GM23248 (cell line): ENCODE results near the gene C11orf71. TPM values are rescaled to one million over a fixed set of nuclear protein-coding genes. Genes with fewer than 3 reads are reported as not detected.

Experiments
- DNase-seq: peaks from one replicate; pipeline ENCODE4 v3.0.0-alpha.2; 2015
- H2AFZ ChIP-seq: fragments of 200-600 bp; sonication (generic); 2 replicates; pipeline ENCODE4 v1.6.1; 2016; ENCODE audit warnings: antibody characterized with exemption
- H3F3A ChIP-seq: fragments of 200-600 bp; sonication (generic); 2 replicates; pipeline ENCODE4 v1.6.1; 2016; ENCODE audit warnings: mild to moderate bottlenecking, antibody characterized with exemption, mixed run types; ENCODE audit not compliant: insufficient read depth
- H3K27ac ChIP-seq: fragments of 200-600 bp; sonication (generic); 2 replicates; pipeline ENCODE4 v1.5.1; 2016; ENCODE audit warnings: mild to moderate bottlenecking
- H3K27me3 ChIP-seq: fragments of 200-600 bp; sonication (generic); replicated peaks from 2 replicates; pipeline ENCODE4 v1.6.1; 2016; ENCODE audit warnings: mild to moderate bottlenecking; ENCODE audit not compliant: insufficient read depth
- H3K36me3 ChIP-seq: fragments of 200-600 bp; sonication (generic); 2 replicates; pipeline ENCODE4 v1.6.1; 2016; ENCODE audit warnings: low read depth, mild to moderate bottlenecking
- H3K4me1 ChIP-seq: fragments of 200-600 bp; sonication (generic); 2 replicates; pipeline ENCODE4 v1.6.1; 2016; ENCODE audit warnings: mild to moderate bottlenecking; ENCODE audit not compliant: insufficient read depth
- H3K4me2 ChIP-seq: fragments of 200-600 bp; sonication (generic); one replicate; pipeline ENCODE4 v1.6.1; 2016; ENCODE audit warnings: mild to moderate bottlenecking; ENCODE audit not compliant: unreplicated experiment
- H3K4me3 ChIP-seq: fragments of 200-600 bp; sonication (generic); 2 replicates; pipeline ENCODE4 v1.5.1; 2016; ENCODE audit warnings: mild to moderate bottlenecking
- H3K79me2 ChIP-seq: fragments of 200-600 bp; sonication (generic); 2 replicates; pipeline ENCODE4 v1.6.1; 2016; ENCODE audit warnings: mild to moderate bottlenecking; ENCODE audit not compliant: insufficient read depth
- H3K9ac ChIP-seq: fragments of 200-600 bp; sonication (generic); 2 replicates; pipeline ENCODE4 v1.6.1; 2016; ENCODE audit warnings: mild to moderate bottlenecking
- H3K9me2 ChIP-seq: fragments of 200-600 bp; sonication (generic); 2 replicates; pipeline ENCODE4 v1.6.1; 2016; ENCODE audit warnings: mixed run types, mild to moderate bottlenecking, moderate library complexity; ENCODE audit not compliant: insufficient read depth
- H3K9me3 ChIP-seq: fragments of 200-600 bp; sonication (generic); one replicate; pipeline ENCODE4 v1.6.1; 2017; ENCODE audit warnings: low read depth
- H4K20me1 ChIP-seq: fragments of 200-600 bp; sonication (generic); 2 replicates; pipeline ENCODE4 v1.6.0; 2016; ENCODE audit not compliant: insufficient read depth
- EZH2 ChIP-seq: fragments of 200-600 bp; sonication (generic); IDR thresholded peaks from 2 replicates; pipeline ENCODE4 v1.6.1; 2018; ENCODE audit warnings: antibody characterized with exemption, mild to moderate bottlenecking; ENCODE audit not compliant: insufficient read depth, poor library complexity, severe bottlenecking
- EZH2phosphoT487 ChIP-seq: fragments of 200-600 bp; sonication (generic); IDR thresholded peaks from 2 replicates; pipeline ENCODE4 v1.6.1; 2018; ENCODE audit warnings: antibody characterized with exemption, moderate library complexity, mild to moderate bottlenecking, low read depth; ENCODE audit not compliant: insufficient read depth
- WGBS, 2 experiments: methylation state at CpG; one replicate each; pipeline ENCODE4 v1.1.6; 2015 to 2017; ENCODE audit warnings: low lambda C conversion rate in 2 of 2, low coverage in 1 of 2; ENCODE audit errors: missing lambda C conversion rate in 2 of 2; 5-methylcytosine and 5-hydroxymethylcytosine counted together
- in situ Hi-C: fragments of 300-500 bp; cut with MboI; formaldehyde crosslinking; loops from 2 replicates; pipeline ENCODE4 v1.15.0; 2020
- polyA plus RNA-seq: library from polyadenylated mRNA; unstranded; fragments of >200 nt; fragmentation: Nextera tagmentation; extraction: Ambion mirVana; gene quantifications from 2 replicates; pipeline ENCODE4 v1.2.1, GENCODE V29; 2016
- total RNA-seq: library from RNA; depleted of rRNA; stranded (reverse); fragments of >200 nt; shearing (Covaris generic); gene quantifications from 2 replicates; pipeline ENCODE4 v1.2.3, GENCODE V29; 2014

The C11orf71 gene
- total and polyA plus RNA-seq, 2 experiments from 2014 or later, result 1.8 to 4.8 TPM

- 0 out of 2 replicates have a peak, but pooled peaks cover 7% of the 10 kb centered on the region for H3F3A ChIP-seq
- no peaks in the 10 kb centered on the region for H3K27me3 ChIP-seq
- peaks cover 9% of the 10 kb centered on the region; the same call in 1 of the 2 replicates for H3K36me3 ChIP-seq
- H3K9me2 ChIP-seq, result no peaks in the 10 kb centered on the region
- WGBS, 2 experiments, result 74 to 79% methylated on average over 4 of the region's 4 CpGs
- no peak overlapping the region for H3K9ac ChIP-seq
- DNase-seq, result no peak
- H3K4me1 ChIP-seq, result peaks cover 35% of the 10 kb centered on the region
- H3K9me3 ChIP-seq, result no peaks in the 10 kb centered on the region
- TF ChIP-seq EZH2phosphoT487 (no peak), EZH2 (no peak)
- in situ Hi-C loops, result no loop called here
- H3K4me3 ChIP-seq, result peak overlapping the region; percentile 94
- peaks cover 46% of the 10 kb centered on the region for H3K79me2 ChIP-seq
- H2AFZ ChIP-seq, result no peak overlapping the region
- no peaks in the 10 kb centered on the region for H4K20me1 ChIP-seq
- no peak overlapping the region for H3K27ac ChIP-seq
- peak overlapping the region; percentile 95 for H3K4me2 ChIP-seq
Measured at GRCh38 chr11:114398303-114398920, 1.9 kb downstream of the C11orf71 start.

GRCh38 chr11:114397349-114397982, 2.8 kb downstream of the C11orf71 start:
- in situ Hi-C loops, result no loop called here
- H3K9me3 ChIP-seq, result no peaks in the 10 kb centered on the region
- H3K27me3 ChIP-seq, result no peaks in the 10 kb centered on the region
- peaks cover 37% of the 10 kb centered on the region for H3K4me1 ChIP-seq
- H4K20me1 ChIP-seq, result no peaks in the 10 kb centered on the region
- peaks cover 36% of the 10 kb centered on the region for H3K79me2 ChIP-seq
- 92 to 98% methylated on average over 2 of the region's 2 CpGs for WGBS, 2 experiments
- H3K27ac ChIP-seq, result no peak overlapping the region
- H3K9me2 ChIP-seq, result no peaks in the 10 kb centered on the region
- DNase-seq, result no peak
- H3K4me3 ChIP-seq, result no peak overlapping the region
- no peak overlapping the region for H3K9ac ChIP-seq
- no peak overlapping the region for H3K4me2 ChIP-seq
- no peak overlapping the region for H2AFZ ChIP-seq
- peaks cover 14% of the 10 kb centered on the region; the same call in 1 of the 2 replicates for H3F3A ChIP-seq
- peaks cover under 1% of the 10 kb centered on the region; the same call in 1 of the 2 replicates for H3K36me3 ChIP-seq
- TF ChIP-seq EZH2 (no peak), EZH2phosphoT487 (no peak)

GRCh38 chr11:114396916-114397315, 3.4 kb downstream of the C11orf71 start:
- Histone ChIP-seq H3K36me3 (no peaks in the 10 kb centered on the region), H3K4me3 (no peak overlapping the region), H4K20me1 (no peaks in the 10 kb centered on the region), H3F3A (peaks cover 14% of the 10 kb centered on the region; the same call in 1 of the 2 replicates), H3K4me1 (peaks cover 36% of the 10 kb centered on the region), H3K9ac (no peak overlapping the region), H2AFZ (no peak overlapping the region), H3K27ac (no peak overlapping the region), H3K79me2 (peaks cover 31% of the 10 kb centered on the region), H3K9me2 (no peaks in the 10 kb centered on the region), H3K4me2 (no peak overlapping the region), H3K27me3 (no peaks in the 10 kb centered on the region), H3K9me3 (no peaks in the 10 kb centered on the region)
- no peak for TF ChIP-seq EZH2
- no peak for TF ChIP-seq EZH2phosphoT487
- in situ Hi-C loops, result no loop called here
- no peak for DNase-seq

- H3K9me3 ChIP-seq, result no peaks in the 10 kb centered on the region
- no peaks in the 10 kb centered on the region for H4K20me1 ChIP-seq
- peaks cover 19% of the 10 kb centered on the region for H3K79me2 ChIP-seq
- 32 to 42% methylated on average over 3 of the region's 3 CpGs for WGBS, 2 experiments
- no peak for TF ChIP-seq EZH2
- no peak for TF ChIP-seq EZH2phosphoT487
- peak; percentile 27 for DNase-seq
- H2AFZ ChIP-seq, result no peak overlapping the region
- in situ Hi-C loops, result no loop called here
- H3K9ac ChIP-seq, result no peak overlapping the region
- H3K27me3 ChIP-seq, result no peaks in the 10 kb centered on the region
- H3K4me1 ChIP-seq, result peaks cover 36% of the 10 kb centered on the region
- peaks cover 14% of the 10 kb centered on the region; the same call in 1 of the 2 replicates for H3F3A ChIP-seq
- H3K4me3 ChIP-seq, result no peak overlapping the region
- no peaks in the 10 kb centered on the region for H3K9me2 ChIP-seq
- no peak overlapping the region for H3K27ac ChIP-seq
- no peaks in the 10 kb centered on the region for H3K36me3 ChIP-seq
- H3K4me2 ChIP-seq, result no peak overlapping the region
Measured at GRCh38 chr11:114395736-114396135, 4.6 kb downstream of the C11orf71 start.
